GM18951 (cell line): Measurements from ENCODE around the gene TSPAN15.
"Not testable (repeated sequence)": the region's sequence is repeated elsewhere in the genome, so short reads cannot be mapped to it uniquely, and the experiment has no call there.

Experiments used
- POLR2A ChIP-seq: IDR thresholded peaks from 4 replicates; pipeline ENCODE4 v1.6.1; 2011; ENCODE audit warnings: mild to moderate bottlenecking; ENCODE audit not compliant: insufficient read length, insufficient read depth; ENCODE audit errors: extremely low read depth
- in situ Hi-C: fragments of 300-500 bp; cut with MboI; formaldehyde crosslinking; loops from one replicate; pipeline ENCODE4 v1.12.0; 2022; ENCODE audit warnings: low sequenced_read_pairs, mixed read lengths, inconsistent platforms; ENCODE audit not compliant: unreplicated experiment

The TSPAN15 gene

GRCh38 chr10:69484736-69485135, 33.5 kb downstream of the TSPAN15 start:
- no peak for TF ChIP-seq POLR2A
- in situ Hi-C loops: no loop called here

GRCh38 chr10:69486922-69487730, 35.9 kb downstream of the TSPAN15 start:
- TF ChIP-seq POLR2A: no peak
- in situ Hi-C loops: no loop called here

GRCh38 chr10:69488149-69488844, 37.0 kb downstream of the TSPAN15 start:
- in situ Hi-C loops: not testable (repeated sequence)

GRCh38 chr10:69488856-69489255, 37.6 kb downstream of the TSPAN15 start:
- in situ Hi-C loops: not testable (repeated sequence)

GRCh38 chr10:69489506-69490090, 38.3 kb downstream of the TSPAN15 start:
- no peak for TF ChIP-seq POLR2A
- in situ Hi-C loops: no loop called here

- no peak for TF ChIP-seq POLR2A
- in situ Hi-C loops: no loop called here
Measured at GRCh38 chr10:69490876-69491275, 39.6 kb downstream of the TSPAN15 start.

- in situ Hi-C loops: no loop called here
- no peak for TF ChIP-seq POLR2A
Measured at GRCh38 chr10:69491611-69492010, 40.3 kb downstream of the TSPAN15 start.

GRCh38 chr10:69492091-69492745, 41.0 kb downstream of the TSPAN15 start:
- no peak for TF ChIP-seq POLR2A
- in situ Hi-C loops: no loop called here

- in situ Hi-C loops: no loop called here
- no peak for TF ChIP-seq POLR2A
Measured at GRCh38 chr10:69492746-69493462, 41.6 kb downstream of the TSPAN15 start.

GRCh38 chr10:69494626-69495558, 43.6 kb downstream of the TSPAN15 start:
- in situ Hi-C loops: no loop called here
- no peak for TF ChIP-seq POLR2A

GRCh38 chr10:69495666-69496065, 44.4 kb downstream of the TSPAN15 start:
- in situ Hi-C loops: no loop called here

More at GRCh38 chr10:69495666-69496065, 44.4 kb downstream of the TSPAN15 start:
- TF ChIP-seq POLR2A: no peak
